ENCODE data around the gene DCLK2.
"Not testable (repeated sequence)": the region's sequence is repeated elsewhere in the genome, so short reads cannot be mapped to it uniquely, and the experiment has no call there.

Gene DCLK2

GRCh38 chr4:150192986-150193385 lies 114.7 kb downstream of the DCLK2 start:
- POLR2A ChIA-PET, result no interaction called here

GRCh38 chr4:150197256-150197655 lies 119.0 kb downstream of the DCLK2 start:
- H3K36me3 ChIP-seq (ENCODE audit: control insufficient read depth in 4 of 4, insufficient read depth in 4 of 4, low read length in 3 of 4); H3K9me3 ChIP-seq (ENCODE audit: control extremely low read depth in 1 of 5, control insufficient read depth in 4 of 5, insufficient read depth in 2 of 5, low read depth in 1 of 5, low read length in 4 of 5); H3K27ac ChIP-seq (ENCODE audit: insufficient read depth in 1 of 2, low read depth in 1 of 2, low read length in 2 of 2, poor library complexity in 1 of 2, severe bottlenecking in 2 of 2); POLR2A ChIA-PET; H3K27me3 ChIP-seq (replicated peaks in 2 of 5; ENCODE audit: control insufficient read depth in 4 of 5, insufficient read depth in 5 of 5, low read length in 4 of 5); DNase-seq; H3K4me3 ChIP-seq (ENCODE audit: control insufficient read depth in 1 of 7, extremely low read depth in 1 of 7, insufficient read depth in 4 of 7, low read depth in 2 of 7, low read length in 6 of 7); H3K4me1 ChIP-seq (ENCODE audit: control extremely low read depth in 1 of 4, control insufficient read depth in 4 of 4, insufficient read depth in 4 of 4, low read length in 3 of 4): not testable (repeated sequence)
- CTCF ChIA-PET, result interaction anchor here (0.9 kb wide), 1 partner anchor 12 kb away, joined by 4 read pairs; no protein-coding TSS in a partner anchor
- WGBS (ENCODE audit: insufficient coverage), result no CpG with 5 or more reads among the region's 4 CpGs

More at GRCh38 chr4:150192986-150193385, 114.7 kb downstream of the DCLK2 start:
- H3K27ac ChIP-seq (ENCODE audit: insufficient read depth in 1 of 2, low read depth in 1 of 2, low read length in 2 of 2, poor library complexity in 1 of 2, severe bottlenecking in 2 of 2), result no peak overlapping the region
- CTCF ChIA-PET, result interaction anchor here (0.9 kb wide), 1 partner anchor 114 kb away, joined by 3 read pairs; no protein-coding TSS in a partner anchor
- WGBS (ENCODE audit: insufficient coverage), result 100% methylated on average over 1 of the region's 3 CpGs
- H3K4me1 ChIP-seq (ENCODE audit: control extremely low read depth in 1 of 4, control insufficient read depth in 4 of 4, insufficient read depth in 4 of 4, low read length in 3 of 4), result no peaks in the 10 kb centered on the region
- H3K27me3 ChIP-seq (replicated peaks in 2 of 5; ENCODE audit: control insufficient read depth in 4 of 5, insufficient read depth in 5 of 5, low read length in 4 of 5), result no peaks in the 10 kb centered on the region
- H3K9me3 ChIP-seq (ENCODE audit: control extremely low read depth in 1 of 5, control insufficient read depth in 4 of 5, insufficient read depth in 2 of 5, low read depth in 1 of 5, low read length in 4 of 5), result no peaks in the 10 kb centered on the region
- no peaks in the 10 kb centered on the region for H3K36me3 ChIP-seq (ENCODE audit: control insufficient read depth in 4 of 4, insufficient read depth in 4 of 4, low read length in 3 of 4)
- DNase-seq, result no peak
- H3K4me3 ChIP-seq (ENCODE audit: control insufficient read depth in 1 of 7, extremely low read depth in 1 of 7, insufficient read depth in 4 of 7, low read depth in 2 of 7, low read length in 6 of 7), result no peak overlapping the region

GRCh38 chr4:150199056-150199455 lies 120.8 kb downstream of the DCLK2 start:
- no peak for DNase-seq
- Histone ChIP-seq H3K4me1 (ENCODE audit: control extremely low read depth in 1 of 4, control insufficient read depth in 4 of 4, insufficient read depth in 4 of 4, low read length in 3 of 4) (no peaks in the 10 kb centered on the region), H3K4me3 (ENCODE audit: control insufficient read depth in 1 of 7, extremely low read depth in 1 of 7, insufficient read depth in 4 of 7, low read depth in 2 of 7, low read length in 6 of 7) (no peak overlapping the region), H3K27ac (ENCODE audit: insufficient read depth in 1 of 2, low read depth in 1 of 2, low read length in 2 of 2, poor library complexity in 1 of 2, severe bottlenecking in 2 of 2) (no peak overlapping the region), H3K27me3 (replicated peaks in 2 of 5; ENCODE audit: control insufficient read depth in 4 of 5, insufficient read depth in 5 of 5, low read length in 4 of 5) (no peaks in the 10 kb centered on the region), H3K9me3 (ENCODE audit: control extremely low read depth in 1 of 5, control insufficient read depth in 4 of 5, insufficient read depth in 2 of 5, low read depth in 1 of 5, low read length in 4 of 5) (no peaks in the 10 kb centered on the region), H3K36me3 (ENCODE audit: control insufficient read depth in 4 of 4, insufficient read depth in 4 of 4, low read length in 3 of 4) (no peaks in the 10 kb centered on the region)
- 100% methylated on average over 2 of the region's 2 CpGs for WGBS (ENCODE audit: insufficient coverage)
- POLR2A ChIA-PET, result no interaction called here
- CTCF ChIA-PET, result no interaction called here

GRCh38 chr4:150205016-150205415 lies 126.8 kb downstream of the DCLK2 start:
- CTCF ChIA-PET, result no interaction called here
- WGBS (ENCODE audit: insufficient coverage), result 100% methylated on average over 1 of the region's 1 CpG
- H3K27me3 ChIP-seq (replicated peaks in 2 of 5; ENCODE audit: control insufficient read depth in 4 of 5, insufficient read depth in 5 of 5, low read length in 4 of 5), result no peaks in the 10 kb centered on the region
- no peak overlapping the region for H3K4me3 ChIP-seq (ENCODE audit: control insufficient read depth in 1 of 7, extremely low read depth in 1 of 7, insufficient read depth in 4 of 7, low read depth in 2 of 7, low read length in 6 of 7)
- no peaks in the 10 kb centered on the region for H3K9me3 ChIP-seq (ENCODE audit: control extremely low read depth in 1 of 5, control insufficient read depth in 4 of 5, insufficient read depth in 2 of 5, low read depth in 1 of 5, low read length in 4 of 5)
- no peak overlapping the region for H3K27ac ChIP-seq (ENCODE audit: insufficient read depth in 1 of 2, low read depth in 1 of 2, low read length in 2 of 2, poor library complexity in 1 of 2, severe bottlenecking in 2 of 2)
- DNase-seq, result no peak
- POLR2A ChIA-PET, result no interaction called here
- H3K4me1 ChIP-seq (ENCODE audit: control extremely low read depth in 1 of 4, control insufficient read depth in 4 of 4, insufficient read depth in 4 of 4, low read length in 3 of 4), result no peaks in the 10 kb centered on the region
- no peaks in the 10 kb centered on the region for H3K36me3 ChIP-seq (ENCODE audit: control insufficient read depth in 4 of 4, insufficient read depth in 4 of 4, low read length in 3 of 4)

- no peaks in the 10 kb centered on the region for H3K9me3 ChIP-seq (ENCODE audit: control extremely low read depth in 1 of 5, control insufficient read depth in 4 of 5, insufficient read depth in 2 of 5, low read depth in 1 of 5, low read length in 4 of 5)
- H3K27ac ChIP-seq (ENCODE audit: insufficient read depth in 1 of 2, low read depth in 1 of 2, low read length in 2 of 2, poor library complexity in 1 of 2, severe bottlenecking in 2 of 2), result no peak overlapping the region
- no peaks in the 10 kb centered on the region for H3K36me3 ChIP-seq (ENCODE audit: control insufficient read depth in 4 of 4, insufficient read depth in 4 of 4, low read length in 3 of 4)
- no CpG with 5 or more reads among the region's 2 CpGs for WGBS (ENCODE audit: insufficient coverage)
- H3K4me3 ChIP-seq (ENCODE audit: control insufficient read depth in 1 of 7, extremely low read depth in 1 of 7, insufficient read depth in 4 of 7, low read depth in 2 of 7, low read length in 6 of 7), result no peak overlapping the region
- no peaks in the 10 kb centered on the region for H3K27me3 ChIP-seq (replicated peaks in 2 of 5; ENCODE audit: control insufficient read depth in 4 of 5, insufficient read depth in 5 of 5, low read length in 4 of 5)
- ChIA-PET CTCF (interaction anchor here (1.0 to 1.3 kb wide), 4 partner anchors 127 to 225 kb away, joined by 3 to 4 read pairs (median 3); no protein-coding TSS in a partner anchor), POLR2A (no interaction called here)
- no peak for DNase-seq
- no peaks in the 10 kb centered on the region for H3K4me1 ChIP-seq (ENCODE audit: control extremely low read depth in 1 of 4, control insufficient read depth in 4 of 4, insufficient read depth in 4 of 4, low read length in 3 of 4)
Observed at GRCh38 chr4:150206265-150206664, 128.0 kb downstream of the DCLK2 start.

GRCh38 chr4:150206954-150207353 lies 128.7 kb downstream of the DCLK2 start:
- CTCF ChIA-PET, result interaction anchor here (0.8 to 1.9 kb wide), 6 partner anchors 12 to 225 kb away, joined by 3 to 4 read pairs (median 3); no protein-coding TSS in a partner anchor

GRCh38 chr4:150207871-150208270 lies 129.6 kb downstream of the DCLK2 start:
- Histone ChIP-seq H3K27ac (ENCODE audit: insufficient read depth in 1 of 2, low read depth in 1 of 2, low read length in 2 of 2, poor library complexity in 1 of 2, severe bottlenecking in 2 of 2) (no peak overlapping the region), H3K27me3 (replicated peaks in 2 of 5; ENCODE audit: control insufficient read depth in 4 of 5, insufficient read depth in 5 of 5, low read length in 4 of 5) (no peaks in the 10 kb centered on the region), H3K4me1 (ENCODE audit: control extremely low read depth in 1 of 4, control insufficient read depth in 4 of 4, insufficient read depth in 4 of 4, low read length in 3 of 4) (peaks cover 0 to 2% (median 0%) of the 10 kb centered on the region in 4 experiments), H3K9me3 (ENCODE audit: control extremely low read depth in 1 of 5, control insufficient read depth in 4 of 5, insufficient read depth in 2 of 5, low read depth in 1 of 5, low read length in 4 of 5) (no peaks in the 10 kb centered on the region), H3K36me3 (ENCODE audit: control insufficient read depth in 4 of 4, insufficient read depth in 4 of 4, low read length in 3 of 4) (no peaks in the 10 kb centered on the region), H3K4me3 (ENCODE audit: control insufficient read depth in 1 of 7, extremely low read depth in 1 of 7, insufficient read depth in 4 of 7, low read depth in 2 of 7, low read length in 6 of 7) (no peak overlapping the region)
- WGBS (ENCODE audit: insufficient coverage), result 100% methylated on average over 2 of the region's 2 CpGs
- no peak for DNase-seq
- CTCF ChIA-PET, result interaction anchor here (0.8 to 3.1 kb wide), 8 partner anchors 13 to 223 kb away, joined by 3 to 38 read pairs (median 4); no protein-coding TSS in a partner anchor
- POLR2A ChIA-PET, result no interaction called here

More at GRCh38 chr4:150206954-150207353, 128.7 kb downstream of the DCLK2 start:
- no peaks in the 10 kb centered on the region for H3K9me3 ChIP-seq (ENCODE audit: control extremely low read depth in 1 of 5, control insufficient read depth in 4 of 5, insufficient read depth in 2 of 5, low read depth in 1 of 5, low read length in 4 of 5)
- POLR2A ChIA-PET, result no interaction called here
- no peaks in the 10 kb centered on the region for H3K4me1 ChIP-seq (ENCODE audit: control extremely low read depth in 1 of 4, control insufficient read depth in 4 of 4, insufficient read depth in 4 of 4, low read length in 3 of 4)
- DNase-seq, result no peak
- no peak overlapping the region for H3K4me3 ChIP-seq (ENCODE audit: control insufficient read depth in 1 of 7, extremely low read depth in 1 of 7, insufficient read depth in 4 of 7, low read depth in 2 of 7, low read length in 6 of 7)
- H3K27ac ChIP-seq (ENCODE audit: insufficient read depth in 1 of 2, low read depth in 1 of 2, low read length in 2 of 2, poor library complexity in 1 of 2, severe bottlenecking in 2 of 2), result no peak overlapping the region
- WGBS (ENCODE audit: insufficient coverage), result 100% methylated on average over 1 of the region's 4 CpGs
- no peaks in the 10 kb centered on the region for H3K36me3 ChIP-seq (ENCODE audit: control insufficient read depth in 4 of 4, insufficient read depth in 4 of 4, low read length in 3 of 4)
- H3K27me3 ChIP-seq (replicated peaks in 2 of 5; ENCODE audit: control insufficient read depth in 4 of 5, insufficient read depth in 5 of 5, low read length in 4 of 5), result no peaks in the 10 kb centered on the region

All from common myeloid progenitor, CD34-positive (primary cell).